KMS-11 (cell line): ENCODE data around the gene FSD1.

Source experiments
- H2AFZ ChIP-seq: fragments of 200-600 bp; sonication (generic); 2 replicates; pipeline ENCODE4 v1.6.1; 2016; ENCODE audit warnings: antibody characterized with exemption, mixed run types, low read depth
- H3K27ac ChIP-seq: fragments of 200-600 bp; sonication (generic); 2 replicates; pipeline ENCODE4 v1.6.1; 2016; ENCODE audit warnings: mild to moderate bottlenecking, mixed run types
- H3K27me3 ChIP-seq: fragments of 200-600 bp; sonication (generic); 2 replicates; pipeline ENCODE4 v1.6.1; 2017; ENCODE audit warnings: mild to moderate bottlenecking, low read depth, mixed run types, moderate library complexity; ENCODE audit not compliant: insufficient read depth
- H3K36me3 ChIP-seq: fragments of 200-600 bp; sonication (generic); 2 replicates; pipeline ENCODE4 v1.6.1; 2017; ENCODE audit warnings: mild to moderate bottlenecking, mixed run types; ENCODE audit not compliant: insufficient read depth
- H3K4me1 ChIP-seq: fragments of 200-600 bp; sonication (generic); 2 replicates; pipeline ENCODE4 v1.6.1; 2016; ENCODE audit warnings: mild to moderate bottlenecking, low read depth, mixed run types; ENCODE audit not compliant: poor library complexity, severe bottlenecking
- H3K4me2 ChIP-seq: fragments of 200-600 bp; sonication (generic); 2 replicates; pipeline ENCODE4 v1.7.0; 2016; ENCODE audit warnings: mild to moderate bottlenecking, mixed run types
- H3K4me3 ChIP-seq: fragments of 200-600 bp; sonication (generic); IDR thresholded peaks from 2 replicates; pipeline ENCODE4 v1.6.1; 2017; ENCODE audit warnings: low read depth, low read length, mixed read lengths; ENCODE audit not compliant: insufficient read depth
- H3K79me2 ChIP-seq: fragments of 200-600 bp; sonication (generic); 2 replicates; pipeline ENCODE4 v1.6.1; 2016; ENCODE audit warnings: low read depth, mixed run types; ENCODE audit not compliant: insufficient read depth
- H3K9ac ChIP-seq: fragments of 200-600 bp; sonication (generic); 2 replicates; pipeline ENCODE4 v1.6.1; 2016; ENCODE audit warnings: mild to moderate bottlenecking, mixed run types
- H4K20me1 ChIP-seq: fragments of 200-600 bp; sonication (generic); 2 replicates; pipeline ENCODE4 v1.6.1; 2016; ENCODE audit warnings: mild to moderate bottlenecking, mixed run types; ENCODE audit not compliant: insufficient read depth
- CTCF ChIP-seq: fragments of 200-600 bp; sonication (generic); conservative IDR thresholded peaks from 2 replicates; pipeline ENCODE4 v1.6.1; 2017; ENCODE audit warnings: low read depth, mild to moderate bottlenecking, antibody characterized with exemption, low read length, moderate library complexity, mixed read lengths

Gene FSD1

DNA sequence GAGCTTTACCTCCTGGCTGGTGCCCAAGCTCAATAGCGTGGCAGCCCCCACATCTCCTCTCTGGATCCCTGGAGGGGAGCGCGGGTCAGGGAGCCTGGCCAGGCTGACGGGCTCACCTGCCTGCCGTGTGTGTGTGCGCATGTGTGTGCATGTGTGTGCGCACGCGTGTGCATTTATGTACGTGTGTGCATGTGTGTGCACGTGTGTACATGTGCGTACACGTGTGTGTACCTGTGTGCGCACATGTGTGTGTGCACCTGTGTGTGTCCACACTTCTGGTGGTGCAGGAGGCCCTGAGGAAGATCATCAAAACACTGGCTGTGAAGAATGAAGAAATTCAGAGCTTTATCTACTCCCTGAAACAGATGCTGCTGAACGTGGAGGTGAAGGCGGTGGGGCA, 1.3 kb downstream of the FSD1 start:
- Histone ChIP-seq H3K4me3 (no peak overlapping the region), H4K20me1 (no peaks in the 10 kb centered on the region), H3K79me2 (no peaks in the 10 kb centered on the region), H3K4me1 (no peaks in the 10 kb centered on the region), H3K9ac (no peak overlapping the region), H3K4me2 (no peak overlapping the region), H3K27me3 (no peaks in the 10 kb centered on the region; the same call in 1 of the 2 replicates), H3K27ac (no peak overlapping the region), H3K36me3 (no peaks in the 10 kb centered on the region), H2AFZ (no peak overlapping the region)
- TF ChIP-seq CTCF: no peak

GRCh38 chr19:4310247-4311121, 6.1 kb downstream of the FSD1 start:
- no peaks in the 10 kb centered on the region; the same call in 1 of the 2 replicates for H3K27me3 ChIP-seq
- no peaks in the 10 kb centered on the region for H4K20me1 ChIP-seq
- H3K79me2 ChIP-seq: no peaks in the 10 kb centered on the region
- no peak overlapping the region for H3K27ac ChIP-seq
- no peak overlapping the region for H3K9ac ChIP-seq
- TF ChIP-seq CTCF: no peak
- H3K4me3 ChIP-seq: no peak overlapping the region
- no peaks in the 10 kb centered on the region for H3K4me1 ChIP-seq
- H2AFZ ChIP-seq: no peak overlapping the region
- no peaks in the 10 kb centered on the region for H3K36me3 ChIP-seq
- no peak overlapping the region for H3K4me2 ChIP-seq

DNA sequence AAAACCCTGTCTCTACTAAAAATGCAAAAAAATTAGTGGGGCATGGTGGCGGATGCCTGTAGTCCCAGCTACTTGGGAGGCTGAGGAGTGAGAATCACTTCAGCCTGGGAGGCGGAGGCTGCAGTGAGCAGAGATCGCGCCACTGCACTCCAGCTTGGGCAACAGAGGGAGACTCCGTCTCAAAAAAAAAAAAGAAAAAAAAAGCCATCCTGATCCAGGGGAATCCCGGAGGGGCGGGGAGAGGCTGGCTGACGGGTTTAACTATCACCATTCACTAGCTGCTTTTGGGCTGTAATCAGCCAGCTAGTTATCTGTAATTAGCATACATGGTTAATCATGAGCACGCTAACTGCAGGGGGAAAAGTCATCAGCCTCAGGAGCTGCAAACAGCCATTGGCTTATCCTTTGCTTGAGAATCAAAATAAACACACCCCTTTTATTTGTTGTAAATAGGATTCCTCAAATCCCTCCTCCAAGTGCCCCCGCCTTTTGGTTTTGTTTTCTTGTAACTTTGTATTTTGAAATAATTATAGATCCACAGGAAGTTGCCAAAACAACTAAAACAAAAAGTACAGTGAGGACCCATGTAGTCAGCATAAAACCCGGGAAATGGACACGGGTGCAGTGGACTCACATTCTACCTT, 9.6 kb downstream of the FSD1 start:
- H3K36me3 ChIP-seq: no peaks in the 10 kb centered on the region
- H3K27ac ChIP-seq: no peak overlapping the region

DNA sequence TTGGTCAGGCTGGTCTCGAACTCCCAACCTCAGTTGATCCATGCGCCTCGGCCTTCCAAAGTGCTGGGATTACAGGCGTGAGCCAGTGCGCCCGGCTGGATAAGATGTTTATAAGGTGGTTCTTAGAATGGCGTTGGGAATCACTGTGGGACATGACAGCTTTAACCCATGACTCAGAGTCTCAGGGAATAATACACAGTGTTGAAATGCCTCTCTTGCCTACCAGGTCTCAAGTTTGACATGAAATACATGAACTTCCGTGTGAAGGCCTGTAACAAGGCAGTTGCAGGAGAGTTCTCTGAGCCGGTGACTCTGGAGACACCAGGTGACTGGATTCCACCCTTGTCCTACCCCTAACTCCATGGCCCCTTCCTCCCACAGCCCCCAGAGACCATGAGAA, 12.6 kb downstream of the FSD1 start:
- H3K27ac ChIP-seq: no peak overlapping the region
- no peak overlapping the region for H3K9ac ChIP-seq
- H4K20me1 ChIP-seq: no peaks in the 10 kb centered on the region
- H2AFZ ChIP-seq: no peak overlapping the region
- no peak overlapping the region for H3K4me3 ChIP-seq
- no peaks in the 10 kb centered on the region for H3K79me2 ChIP-seq
- no peaks in the 10 kb centered on the region; the same call in 1 of the 2 replicates for H3K27me3 ChIP-seq
- H3K4me1 ChIP-seq: no peaks in the 10 kb centered on the region
- no peak for TF ChIP-seq CTCF
- H3K4me2 ChIP-seq: no peak overlapping the region
- H3K36me3 ChIP-seq: no peaks in the 10 kb centered on the region

More for the DNA sequence above, 9.6 kb downstream of the FSD1 start:
- no peaks in the 10 kb centered on the region for H3K79me2 ChIP-seq
- no peaks in the 10 kb centered on the region for H3K4me1 ChIP-seq
- no peak overlapping the region for H3K9ac ChIP-seq
- no peaks in the 10 kb centered on the region for H4K20me1 ChIP-seq
- H3K27me3 ChIP-seq: no peaks in the 10 kb centered on the region; the same call in 1 of the 2 replicates
- H3K4me2 ChIP-seq: no peak overlapping the region
- no peak overlapping the region for H2AFZ ChIP-seq
- no peak for TF ChIP-seq CTCF
- H3K4me3 ChIP-seq: no peak overlapping the region
